NCI-H460 (cell line): ENCODE results near the gene GRIK1. TPM values are rescaled to one million over a fixed set of nuclear protein-coding genes. Genes with fewer than 3 reads are reported as not detected.

Experiments used
- DNase-seq: peaks from one replicate; pipeline ENCODE4 v3.0.0-alpha.2; 2016; ENCODE audit warnings: low read depth; ENCODE audit errors: extremely low read depth
- total RNA-seq: library from RNA; depleted of rRNA; stranded (reverse); fragments of >200 nt; shearing (Covaris generic); gene quantifications from 2 replicates; pipeline ENCODE4 v1.2.3, GENCODE V29; 2014

GRIK1 gene
- total RNA-seq, 1 experiment from 2014 or later: not detected

- DNase-seq: no peak
These were observed 381.7 kb downstream of the GRIK1 start for GRCh38 chr21:29557931-29558725.

GRCh38 chr21:29557200-29557599 lies 382.6 kb downstream of the GRIK1 start:
- no peak for DNase-seq

- DNase-seq: no peak
These were observed 384.2 kb downstream of the GRIK1 start for GRCh38 chr21:29555601-29556000.

- DNase-seq: no peak
These were observed 389.6 kb downstream of the GRIK1 start for GRCh38 chr21:29550205-29550604.

- no peak for DNase-seq
These were observed 390.2 kb downstream of the GRIK1 start for GRCh38 chr21:29549614-29550013.

GRCh38 chr21:29547998-29548397 lies 391.8 kb downstream of the GRIK1 start:
- DNase-seq: no peak

GRCh38 chr21:29546071-29546470 lies 393.7 kb downstream of the GRIK1 start:
- DNase-seq: no peak

- DNase-seq: no peak
These were observed 399.5 kb downstream of the GRIK1 start for GRCh38 chr21:29540289-29540688.

- DNase-seq: no peak
These were observed 401.7 kb downstream of the GRIK1 start for GRCh38 chr21:29538115-29538514.

- DNase-seq: no peak
These were observed 405.3 kb downstream of the GRIK1 start for GRCh38 chr21:29534448-29534847.

- DNase-seq: no peak
These were observed 410.7 kb downstream of the GRIK1 start for GRCh38 chr21:29529139-29529538.

- no peak for DNase-seq
These were observed 413.3 kb downstream of the GRIK1 start for GRCh38 chr21:29526545-29526944.

GRCh38 chr21:29524055-29524454 lies 415.7 kb downstream of the GRIK1 start:
- no peak for DNase-seq

- DNase-seq: no peak
These were observed 416.1 kb downstream of the GRIK1 start for GRCh38 chr21:29523646-29524045.

- DNase-seq: no peak
These were observed 417.9 kb downstream of the GRIK1 start for GRCh38 chr21:29521872-29522271.

- no peak for DNase-seq
These were observed 419.6 kb downstream of the GRIK1 start for GRCh38 chr21:29520171-29520570.

- no peak for DNase-seq
These were observed 425.0 kb downstream of the GRIK1 start for GRCh38 chr21:29514652-29515247.

GRCh38 chr21:29513535-29513934 lies 426.3 kb downstream of the GRIK1 start:
- no peak for DNase-seq

GRCh38 chr21:29511096-29511495 lies 428.7 kb downstream of the GRIK1 start:
- no peak for DNase-seq

GRCh38 chr21:29509121-29509520 lies 430.7 kb downstream of the GRIK1 start:
- no peak for DNase-seq

GRCh38 chr21:29508301-29508700 lies 431.5 kb downstream of the GRIK1 start:
- DNase-seq: no peak

GRCh38 chr21:29506947-29507346 lies 432.8 kb downstream of the GRIK1 start:
- no peak for DNase-seq
